HG03460 (cell line): ENCODE measurements around the gene TIA1.
"Not testable (repeated sequence)": the region's sequence is repeated elsewhere in the genome, so short reads cannot be mapped to it uniquely, and the experiment has no call there.

Source experiments
- ATAC-seq: cut with Tn5 transposase; IDR thresholded peaks from one replicate; pipeline ENCODE4 v1.9.1; 2021; ENCODE audit not compliant: unreplicated experiment

The TIA1 gene

GRCh38 chr2:70248181-70248847 lies at the start of gene TIA1:
TIA1 (minus strand) TSS chr2:70248628; CDS start chr2:70248430, 198 bp downstream.
- ATAC-seq: peak; percentile 98

- not testable (repeated sequence) for ATAC-seq
Measured at GRCh38 chr2:70297828-70298227, 49.4 kb upstream of the TIA1 start.

- ATAC-seq: no peak
Measured at GRCh38 chr2:70283500-70284191, 35.2 kb upstream of the TIA1 start.

- ATAC-seq: no peak
Measured at GRCh38 chr2:70282439-70282838, 34.0 kb upstream of the TIA1 start.

- no peak for ATAC-seq
Measured at GRCh38 chr2:70280242-70280798, 31.9 kb upstream of the TIA1 start.

GRCh38 chr2:70270323-70270722 lies 21.9 kb upstream of the TIA1 start:
- no peak for ATAC-seq

GRCh38 chr2:70269422-70270302 lies 21.2 kb upstream of the TIA1 start:
- not testable (repeated sequence) for ATAC-seq

GRCh38 chr2:70266925-70267324 lies 18.5 kb upstream of the TIA1 start:
- not testable (repeated sequence) for ATAC-seq

- no peak for ATAC-seq
Measured at GRCh38 chr2:70261501-70261900, 13.1 kb upstream of the TIA1 start.

DNA sequence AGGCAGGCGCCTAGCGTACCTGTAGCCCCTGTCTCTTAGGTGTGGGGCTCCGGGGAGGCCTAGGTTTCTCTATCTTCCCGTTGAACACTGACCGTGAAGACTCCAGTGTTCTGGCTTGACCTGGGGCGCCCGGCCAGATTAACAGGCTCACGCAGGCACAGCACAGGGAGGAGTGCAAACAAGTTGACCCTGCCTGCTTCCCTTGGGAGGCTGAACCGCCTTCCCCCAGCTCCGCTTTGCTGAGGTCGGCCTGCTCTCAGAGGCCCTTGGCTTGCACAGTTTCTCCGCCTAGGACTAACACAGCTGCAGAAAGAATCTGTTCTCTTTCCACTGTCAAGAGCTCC lies 10.1 kb upstream of the TIA1 start:
- ATAC-seq: peak; percentile 1

DNA sequence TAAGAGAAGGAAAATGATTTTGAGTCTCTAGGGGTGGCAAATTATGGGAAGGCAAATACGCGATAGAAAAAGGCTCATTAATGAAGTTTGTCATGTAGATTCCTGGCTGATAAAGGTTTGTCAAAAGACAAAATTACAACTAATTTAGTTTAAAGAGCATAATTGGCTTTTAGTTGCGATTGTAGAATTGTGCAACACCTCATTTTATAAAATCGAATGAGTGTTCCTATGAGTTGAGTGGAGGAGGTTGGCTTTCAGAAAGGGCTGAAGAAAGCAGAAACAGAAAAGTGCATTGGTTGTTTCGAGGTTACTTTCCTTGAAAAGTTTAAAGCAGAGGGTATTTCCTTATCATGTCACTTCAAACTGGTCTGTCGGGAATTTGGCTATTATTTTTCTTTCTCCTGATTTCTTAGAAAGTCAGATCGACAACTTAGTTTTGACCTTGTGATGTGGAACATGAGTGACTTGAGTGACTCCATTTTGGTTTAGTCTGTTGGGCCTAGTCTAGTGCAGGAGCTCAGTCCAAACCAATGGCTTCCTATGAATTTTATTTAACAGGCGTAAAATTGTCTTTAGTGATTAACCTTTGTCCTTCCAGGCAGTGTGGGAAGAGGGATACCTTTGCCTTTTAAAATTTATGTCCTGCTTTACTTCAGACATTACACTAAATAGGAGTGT lies 7.3 kb upstream of the TIA1 start:
- no peak for ATAC-seq

GRCh38 chr2:70250434-70250833 lies 2.0 kb upstream of the TIA1 start:
- no peak for ATAC-seq

DNA sequence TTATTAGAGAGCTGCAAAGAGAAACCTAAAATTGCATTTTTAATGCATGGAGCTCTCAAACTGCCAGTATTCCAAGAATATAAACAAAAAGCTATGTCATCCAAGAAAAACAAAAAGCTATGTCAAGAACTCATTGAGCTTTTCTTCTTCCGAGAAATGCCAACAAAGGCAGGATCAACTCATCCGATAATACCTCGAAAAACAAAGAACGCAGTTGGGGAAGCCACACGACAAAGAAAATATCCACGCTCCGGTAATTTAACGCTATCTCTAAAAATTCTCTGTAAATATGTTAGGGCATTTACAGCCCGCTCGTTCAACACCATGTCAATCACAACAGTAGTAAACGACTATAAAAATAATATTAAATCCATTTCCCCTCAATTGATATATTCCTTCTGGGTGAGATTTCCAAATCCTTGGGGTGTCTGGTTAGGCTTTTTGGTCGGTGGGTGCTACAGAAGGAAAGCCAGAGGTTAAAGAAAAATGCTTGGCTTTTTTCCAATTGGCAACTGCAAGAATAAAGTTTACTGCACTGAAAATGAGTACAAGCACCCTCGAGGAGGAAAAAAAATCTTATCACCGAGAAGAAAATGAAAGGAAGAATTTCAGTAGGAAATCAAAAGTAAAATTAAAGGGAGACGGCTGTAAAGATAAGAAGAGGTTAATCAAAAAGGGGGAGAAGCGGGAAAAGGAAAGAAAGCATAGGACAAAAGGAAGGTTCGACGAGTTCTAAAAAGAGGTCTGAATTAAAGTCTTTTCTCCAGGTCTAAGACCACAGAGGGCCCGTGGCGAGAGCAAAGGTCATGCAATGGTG lies 856 bp downstream of the TIA1 start:
- ATAC-seq: no peak

GRCh38 chr2:70243806-70244584 lies 4.4 kb downstream of the TIA1 start:
- ATAC-seq: no peak

DNA sequence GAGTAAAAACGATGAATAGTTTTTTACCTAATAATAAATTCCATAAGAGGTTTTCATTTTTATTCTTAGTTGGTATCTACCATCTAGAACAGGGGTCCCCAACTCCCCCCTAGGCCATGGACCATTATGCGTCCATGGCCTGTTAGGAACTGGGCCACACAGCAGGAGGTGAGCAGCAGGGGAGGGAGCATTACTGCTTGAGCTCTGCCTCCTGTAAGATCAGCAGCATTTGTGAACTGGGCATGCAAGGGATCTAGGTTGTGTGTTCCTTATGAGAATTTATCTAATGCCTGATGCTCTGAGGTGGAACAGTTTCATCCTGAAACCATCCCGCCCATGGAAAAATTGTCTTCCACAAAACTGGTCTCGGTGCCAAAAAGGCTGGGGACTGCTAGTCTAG lies 5.9 kb downstream of the TIA1 start:
- ATAC-seq: no peak

DNA sequence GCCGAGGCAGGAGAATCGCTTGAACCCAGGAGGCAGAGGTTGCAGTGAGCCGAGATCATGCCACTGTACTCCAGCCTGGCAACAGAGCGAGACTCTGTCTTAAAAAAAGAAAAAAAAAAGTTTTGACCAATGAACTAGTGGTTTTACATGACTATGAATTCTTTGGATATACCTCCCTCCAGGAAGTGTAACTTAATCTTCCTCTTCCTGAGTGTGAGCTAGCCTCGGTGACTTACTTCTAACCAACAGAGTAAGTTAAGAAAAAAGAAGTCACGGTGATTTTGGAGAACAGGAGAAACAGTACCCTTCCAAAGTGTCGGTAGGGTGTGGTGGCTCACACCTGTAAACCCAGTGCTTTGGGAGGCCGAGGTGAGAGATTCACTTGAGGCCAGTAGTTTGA lies 7.1 kb downstream of the TIA1 start:
- no peak for ATAC-seq

- ATAC-seq: no peak
Measured at GRCh38 chr2:70240599-70240998, 7.8 kb downstream of the TIA1 start.

DNA sequence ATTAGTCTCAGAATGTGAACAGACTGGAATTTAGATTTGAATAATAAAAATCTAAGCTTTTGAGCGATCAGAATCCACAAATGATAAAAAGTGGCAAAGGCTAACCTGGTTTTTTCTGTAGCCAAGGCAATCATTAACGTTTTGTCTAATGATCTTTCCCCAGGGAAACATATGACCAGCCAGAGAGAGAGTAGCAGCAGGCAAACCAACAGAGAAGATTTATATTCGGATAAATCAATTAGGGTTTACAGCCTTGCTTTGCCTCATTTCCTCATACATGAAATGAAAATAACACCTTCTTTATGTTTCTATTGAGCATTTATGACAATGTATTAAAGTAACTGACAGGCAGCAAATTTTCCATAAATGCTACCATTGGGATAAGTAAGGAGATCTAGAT lies 14.5 kb downstream of the TIA1 start:
- no peak for ATAC-seq

DNA sequence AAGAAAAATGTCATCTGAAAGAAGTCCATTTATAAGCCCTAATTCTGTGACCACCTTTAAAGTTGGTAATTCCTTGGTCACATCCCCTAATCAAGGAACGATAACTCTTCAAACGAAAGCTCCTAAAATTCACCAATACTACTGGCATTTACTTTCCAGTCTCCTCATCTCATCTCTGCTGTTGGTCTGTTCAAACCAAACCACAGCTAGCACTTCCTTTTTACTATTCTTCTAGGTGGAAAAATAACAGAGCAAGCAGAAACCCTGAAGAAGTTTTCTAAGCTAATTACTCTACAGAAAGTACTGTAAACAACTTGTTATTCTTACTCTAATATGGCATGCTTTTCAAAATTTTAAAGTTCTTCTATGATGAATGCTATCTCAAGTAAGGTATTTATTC lies 21.6 kb downstream of the TIA1 start:
- no peak for ATAC-seq
